ENCODE results near the gene PTPA.

The PTPA gene

DNA sequence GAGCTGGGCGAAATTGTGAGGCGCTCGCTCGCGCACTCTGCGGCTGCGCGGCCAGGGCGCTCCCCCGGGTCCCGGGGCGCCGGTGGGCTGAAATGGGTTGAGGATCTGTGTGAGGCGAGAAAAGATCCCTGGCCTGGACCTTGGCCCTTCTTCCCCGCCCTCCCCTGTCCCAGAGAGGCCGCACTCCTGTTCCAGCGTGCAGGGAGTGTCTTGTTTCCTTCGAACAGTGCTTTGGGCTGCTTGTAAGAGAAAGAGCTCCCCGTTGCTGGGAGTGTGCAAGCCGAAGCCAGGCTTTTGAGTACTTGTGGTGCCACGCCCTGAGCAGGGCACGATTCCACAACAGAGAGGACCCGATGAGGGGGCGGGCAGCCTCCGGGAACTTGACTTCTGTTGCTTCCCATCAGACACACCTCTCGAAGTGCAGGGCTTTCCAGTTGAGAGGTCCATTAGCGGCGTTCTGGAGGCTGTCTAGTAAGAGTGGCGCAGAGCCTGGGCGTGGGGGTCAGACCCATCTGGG lies 29.8 kb upstream of the PTPA start:
- DNase-seq (ENCODE audit: low read depth) = no peak
- peak overlapping the region; percentile 77 for H3K4me3 ChIP-seq (ENCODE audit: control insufficient read depth, low read depth, low read length)
- TF ChIP-seq, protein P1, sequence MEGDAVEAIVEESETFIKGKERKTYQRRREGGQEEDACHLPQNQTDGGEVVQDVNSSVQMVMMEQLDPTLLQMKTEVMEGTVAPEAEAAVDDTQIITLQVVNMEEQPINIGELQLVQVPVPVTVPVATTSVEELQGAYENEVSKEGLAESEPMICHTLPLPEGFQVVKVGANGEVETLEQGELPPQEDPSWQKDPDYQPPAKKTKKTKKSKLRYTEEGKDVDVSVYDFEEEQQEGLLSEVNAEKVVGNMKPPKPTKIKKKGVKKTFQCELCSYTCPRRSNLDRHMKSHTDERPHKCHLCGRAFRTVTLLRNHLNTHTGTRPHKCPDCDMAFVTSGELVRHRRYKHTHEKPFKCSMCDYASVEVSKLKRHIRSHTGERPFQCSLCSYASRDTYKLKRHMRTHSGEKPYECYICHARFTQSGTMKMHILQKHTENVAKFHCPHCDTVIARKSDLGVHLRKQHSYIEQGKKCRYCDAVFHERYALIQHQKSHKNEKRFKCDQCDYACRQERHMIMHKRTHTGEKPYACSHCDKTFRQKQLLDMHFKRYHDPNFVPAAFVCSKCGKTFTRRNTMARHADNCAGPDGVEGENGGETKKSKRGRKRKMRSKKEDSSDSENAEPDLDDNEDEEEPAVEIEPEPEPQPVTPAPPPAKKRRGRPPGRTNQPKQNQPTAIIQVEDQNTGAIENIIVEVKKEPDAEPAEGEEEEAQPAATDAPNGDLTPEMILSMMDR (IDR thresholded peaks at IDR 0.05; ENCODE audit: control insufficient read depth, insufficient read depth, low read depth, low read length, missing control alignments) = no peak

DNA sequence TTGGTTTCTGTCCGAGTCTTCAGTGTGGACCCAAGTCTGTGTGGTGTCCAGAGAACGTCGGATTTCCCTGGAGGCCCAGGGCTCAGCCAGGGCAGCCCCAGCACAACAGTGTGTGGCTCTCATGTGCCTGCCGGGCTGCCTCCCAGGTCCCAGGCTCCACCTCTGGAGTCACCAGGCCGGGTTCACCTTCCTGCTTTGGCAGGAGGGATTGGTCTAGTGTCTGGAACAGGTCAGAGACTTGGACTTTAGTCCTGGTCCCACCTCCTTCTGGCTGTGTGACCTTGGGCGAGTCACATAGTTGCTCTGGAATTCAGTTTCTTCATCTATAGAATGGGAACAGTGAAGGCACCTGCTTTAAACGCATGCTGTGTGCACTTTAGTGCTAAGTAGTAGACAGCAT lies 27.1 kb upstream of the PTPA start:
- DNase-seq (ENCODE audit: low read depth) = no peak
- no peak overlapping the region for H3K4me3 ChIP-seq (ENCODE audit: control insufficient read depth, low read depth, low read length)
- TF ChIP-seq, protein P1 (IDR thresholded peaks at IDR 0.05; ENCODE audit: control insufficient read depth, insufficient read depth, low read depth, low read length, missing control alignments) = no peak

DNA sequence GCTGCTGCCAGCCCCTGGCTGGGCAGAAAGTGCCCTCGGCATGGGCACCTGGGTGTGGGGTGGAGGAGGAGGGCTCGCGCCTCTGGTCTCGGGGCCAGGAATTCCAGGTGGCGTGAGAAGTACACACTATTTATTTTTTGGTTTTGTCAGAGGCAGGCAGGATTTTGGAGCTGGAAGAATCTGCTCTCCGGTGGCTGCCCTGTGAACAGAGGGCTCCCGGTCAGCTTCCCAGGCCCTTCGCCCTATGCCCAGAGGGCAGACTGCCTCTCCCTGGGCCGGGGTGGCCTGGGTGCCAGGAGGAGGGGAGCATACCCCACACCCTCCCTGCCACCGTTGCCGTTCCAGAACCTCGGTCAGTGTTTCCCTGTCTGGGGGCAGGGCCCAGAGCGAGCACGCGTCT lies 22.0 kb upstream of the PTPA start:
- no peak overlapping the region for H3K4me3 ChIP-seq (ENCODE audit: control insufficient read depth, low read depth, low read length)
- DNase-seq (ENCODE audit: low read depth) = no peak
- TF ChIP-seq, protein P1 (IDR thresholded peaks at IDR 0.05; ENCODE audit: control insufficient read depth, insufficient read depth, low read depth, low read length, missing control alignments) = no peak

DNA sequence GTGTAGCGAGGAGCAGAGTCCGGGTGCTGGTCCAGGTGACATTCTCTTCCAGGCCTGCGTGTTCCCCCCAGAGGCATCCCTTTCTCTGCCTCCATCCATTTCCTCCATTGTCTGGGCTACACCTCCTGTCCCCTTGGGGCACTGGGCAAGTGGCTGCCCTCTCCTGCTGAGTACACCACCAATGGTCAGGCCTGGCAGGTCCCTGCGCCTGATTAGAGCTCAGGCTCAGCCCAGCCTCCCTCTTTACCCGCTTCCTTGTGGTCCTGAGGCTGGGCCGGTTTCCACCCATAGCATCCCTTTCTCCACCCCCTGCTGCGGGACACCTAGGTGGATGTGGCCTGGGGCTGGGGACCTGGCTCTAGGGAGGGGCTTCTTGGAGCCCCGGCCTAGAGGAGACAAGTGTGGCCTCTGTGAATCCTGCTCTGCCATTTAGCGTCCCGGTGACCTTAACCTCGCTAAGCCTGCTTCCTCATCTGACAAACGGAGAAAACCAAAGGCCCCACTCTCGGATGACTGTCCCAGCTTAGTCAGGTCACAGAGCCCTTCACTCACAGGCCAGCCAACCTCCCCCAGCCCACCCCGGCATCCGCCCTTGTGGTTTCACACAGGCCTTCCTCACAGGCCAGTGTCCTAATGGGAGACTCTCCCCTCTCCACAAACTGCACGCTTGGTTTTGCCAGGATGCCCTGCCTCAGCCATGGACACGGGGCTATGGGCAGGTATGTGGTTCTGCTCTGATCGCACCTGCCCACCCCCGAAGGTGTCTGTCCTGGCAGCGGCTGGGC lies 17.4 kb upstream of the PTPA start:
- no peak overlapping the region for H3K4me3 ChIP-seq (ENCODE audit: control insufficient read depth, low read depth, low read length)
- TF ChIP-seq, protein P1 (IDR thresholded peaks at IDR 0.05; ENCODE audit: control insufficient read depth, insufficient read depth, low read depth, low read length, missing control alignments) = no peak
- DNase-seq (ENCODE audit: low read depth) = no peak

DNA sequence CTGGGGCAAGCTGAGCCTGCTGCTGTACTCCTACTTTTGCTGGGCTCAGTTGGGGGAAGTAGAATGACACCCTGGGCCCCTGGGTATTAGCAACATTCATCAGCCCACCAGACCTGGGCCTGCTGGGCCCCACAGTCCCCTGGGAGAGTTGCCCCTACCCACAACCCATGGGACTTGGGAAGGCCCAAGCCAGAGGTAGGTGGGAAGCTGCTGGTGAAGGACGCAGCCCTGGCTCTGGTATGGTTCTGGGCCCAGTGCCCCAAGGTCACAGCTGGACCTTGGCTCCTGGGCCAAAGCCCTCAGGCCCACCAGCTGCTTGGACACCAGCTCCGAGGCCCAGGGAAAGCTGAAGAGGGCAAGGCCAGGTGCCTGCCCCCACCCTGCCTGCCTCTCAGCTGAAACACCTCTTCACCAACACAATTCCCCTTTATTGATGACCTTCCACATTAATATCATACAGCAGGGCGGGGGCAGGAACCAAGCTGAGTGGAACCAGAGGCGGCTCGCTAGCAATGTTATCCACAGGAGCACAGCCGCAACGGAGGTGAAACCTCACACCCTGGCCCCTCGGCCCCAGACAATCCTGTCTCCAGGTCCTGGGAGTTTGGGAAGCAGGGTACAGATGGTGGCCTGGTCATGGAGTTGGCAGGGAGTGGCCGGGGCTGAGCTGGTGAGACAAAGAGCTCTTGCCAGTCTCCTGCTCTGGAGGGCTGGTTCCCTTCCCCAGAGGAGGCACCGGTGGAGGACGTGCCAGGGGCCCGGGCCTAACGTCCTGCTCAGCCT lies 16.6 kb upstream of the PTPA start:
- no peak overlapping the region for H3K4me3 ChIP-seq (ENCODE audit: control insufficient read depth, low read depth, low read length)
- TF ChIP-seq, protein P1 (IDR thresholded peaks at IDR 0.05; ENCODE audit: control insufficient read depth, insufficient read depth, low read depth, low read length, missing control alignments) = no peak
- no peak for DNase-seq (ENCODE audit: low read depth)

DNA sequence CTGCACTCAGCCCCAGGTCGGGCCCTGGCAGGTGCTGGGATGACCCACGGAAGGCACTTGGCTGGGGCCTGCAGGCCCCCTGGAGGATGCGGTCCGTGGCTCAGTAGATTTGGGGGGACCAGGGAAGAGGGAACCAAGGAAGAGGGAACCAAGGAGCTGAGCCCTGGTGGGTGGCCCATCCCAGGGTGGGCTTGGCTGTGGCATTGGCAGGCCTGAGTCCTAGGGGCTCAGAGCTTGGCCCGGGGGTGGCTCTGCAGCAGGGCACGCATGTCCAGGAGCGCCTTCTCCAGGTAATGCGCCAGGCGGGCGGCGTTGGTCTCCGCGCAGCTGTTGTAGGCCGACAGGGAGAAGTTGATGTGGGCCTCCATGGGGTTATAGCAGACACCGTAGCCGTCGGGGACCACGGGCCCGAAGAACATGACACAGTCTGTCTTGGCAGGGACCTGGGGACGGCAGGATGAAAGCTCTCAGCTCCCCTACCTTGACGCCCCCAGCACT lies 16.0 kb upstream of the PTPA start:
- no peak overlapping the region for H3K4me3 ChIP-seq (ENCODE audit: control insufficient read depth, low read depth, low read length)
- DNase-seq (ENCODE audit: low read depth) = no peak
- TF ChIP-seq, protein P1 (IDR thresholded peaks at IDR 0.05; ENCODE audit: control insufficient read depth, insufficient read depth, low read depth, low read length, missing control alignments) = no peak
